Heart left ventricle (tissue), 16 donors: ENCODE data around the gene CERT1. TPM values are rescaled to one million over a fixed set of nuclear protein-coding genes. Genes with fewer than 3 reads are reported as not detected.

ENCODE experiments used
- ATAC-seq, 4 donors: fragments of 200-7000 bp; cut with Tn5 transposase; one replicate each; pipeline ENCODE4 v1.9.1; 2020 to 2022; ENCODE audit warnings: moderate library complexity in 4 of 4, mild to moderate bottlenecking in 3 of 4, moderate number of reproducible peaks in 1 of 4
- DNase-seq, 5 donors: peaks; one replicate each; pipeline ENCODE4 v3.0.0-alpha.2; 2020
- H3K27ac ChIP-seq, 12 donors: fragments of 200-600 bp; sonication (generic) in 4 of 12; one replicate each; pipeline versions ENCODE4 v1.5.0 to v1.8.0; 2016 to 2022; ENCODE audit warnings: mild to moderate bottlenecking in 2 of 12
- H3K27me3 ChIP-seq, 9 donors: fragments of 200-600 bp; sonication (generic) in 2 of 9; one replicate each; pipeline versions ENCODE4 v1.5.1 to v1.8.0; 2016 to 2022; ENCODE audit warnings: mild to moderate bottlenecking in 3 of 9
- H3K36me3 ChIP-seq, 9 donors: fragments of 200-600 bp; sonication (generic) in 2 of 9; one replicate each; pipeline versions ENCODE4 v1.5.0 to v1.8.0; 2018 to 2022; ENCODE audit warnings: mild to moderate bottlenecking in 2 of 9
- H3K4me1 ChIP-seq, 12 donors: fragments of 200-600 bp; sonication (generic) in 4 of 12; one replicate each; pipeline versions ENCODE4 v1.5.0 to v1.8.0; 2016 to 2022; ENCODE audit warnings: mild to moderate bottlenecking in 3 of 12
- H3K4me3 ChIP-seq, 12 donors: fragments of 200-600 bp; sonication (generic) in 4 of 12; one replicate each; pipeline versions ENCODE4 v1.5.0 to v1.8.0; 2017 to 2022; ENCODE audit warnings: mild to moderate bottlenecking in 9 of 12, moderate library complexity in 4 of 12
- H3K9me3 ChIP-seq, 12 donors: fragments of 200-600 bp; sonication (generic) in 4 of 12; one replicate each; pipeline versions ENCODE4 v1.5.0 to v1.8.0; 2016 to 2022; ENCODE audit warnings: mild to moderate bottlenecking in 1 of 12
- POLR2A ChIP-seq, 2 donors: fragments of 450-650 bp; IDR thresholded peaks; one replicate each; pipeline ENCODE4 v1.6.1; 2017; ENCODE audit warnings: antibody characterized with exemption in 2 of 2, mild to moderate bottlenecking in 2 of 2, moderate library complexity in 2 of 2
- WGBS, 4 donors: extraction: QIAGEN DNeasy Blood & Tissue Kit in 2 of 4; methylation state at CpG; one replicate each; pipeline versions ENCODE4 v1.1.5 to v1.1.7; 2013 to 2018; 5-methylcytosine and 5-hydroxymethylcytosine counted together
- intact Hi-C, 10 donors: fragments of 100-400 bp; cut with DNase I; formaldehyde crosslinking; loops; one replicate each; pipeline versions ENCODE4 v1.11.1 to v1.14.2; 2022
- polyA plus RNA-seq, 2 donors: library from polyadenylated mRNA; stranded (reverse); fragments of 200-250 nt; gene quantifications; one replicate each; pipeline ENCODE4 v1.2.3, GENCODE V29; 2013
- total RNA-seq, 9 donors: library from RNA; depleted of rRNA in 2 of 9; stranded (reverse); fragments of >200 nt in 2 of 9; fragmentation: NEBNext Ultra II Directional in 3 of 9; extraction: Animal tissue kit (Norgen Biotek cat#: 25700) in 3 of 9; gene quantifications; one replicate each; pipeline versions ENCODE4 v1.1.0 to v1.2.4, GENCODE V29; 2016 to 2023
- TF ChIP-seq, protein P1 (sequence below), 12 donors: fragments of 200-600 bp; sonication (generic) in 4 of 12; IDR thresholded peaks; one replicate each; pipeline versions ENCODE4 v1.5.0 to v1.8.0; 2018 to 2022; ENCODE audit warnings: antibody characterized with exemption in 12 of 12, mild to moderate bottlenecking in 5 of 12
- donor health status: ischemic (EF 13 %, LVEDD 7.1; RV severe dilation, severe dysfunction).
- donor health status: healthy with polysubstance abuse.
- donor health status: DM: no; HTN: yes; CAD: no.
- donor health status: DM: no; HTN: no; CAD: no.
- donor health status: ischemic (EF 25% LVEDD 6.9; RV normal size, moderate dysfunction).
- donor health status: ischemic (EF 25% LVEDD 5.7; RV mildly dilated, moderate dysfunction).
- donor health status: healthy.
- donor health status: DM: yes; HTN: yes; CAD: no.
- donor health status: ischemic (EF 35%, LVEDD 5.7; RV mildly dilated, moderate dysfunction).
- donor health status: nonischemic (EF 11% LVEDD 7.7; RV severe dilation, severe dysfunction).
- donor health status: DM: yes; HTN: yes; CAD: no.
- donor health status: PGD.
- donor health status: ischemic (EF 29% LVEDD 5.4; RV normal size, mild dysfunction).
- donor health status: nonischemic (EF 23%, LVEDD 6.1; RV moderate dilation, normal function).

CERT1 gene
- total and polyA plus RNA-seq, 11 donors, result 6.7 to 57.6 (median 27.3) TPM

DNA sequence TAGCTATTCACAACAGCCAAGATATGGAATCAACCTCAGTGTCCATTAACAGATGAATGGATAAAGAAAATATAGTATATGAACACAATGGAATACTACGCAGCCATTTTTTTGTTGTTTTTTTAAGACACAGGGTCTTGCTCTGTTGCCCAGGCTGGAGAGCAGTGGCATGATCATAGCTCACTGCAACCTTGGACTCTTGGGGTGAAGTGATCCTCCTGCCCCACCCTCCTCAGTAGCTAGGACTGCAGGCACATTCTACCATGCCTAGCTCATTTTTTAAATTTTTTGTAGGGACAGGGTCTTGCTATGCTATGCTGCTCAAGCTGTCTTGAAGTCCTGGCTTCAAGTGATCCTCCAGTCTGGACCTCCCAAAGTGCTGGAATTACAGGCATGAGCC is 38.5 kb downstream of the CERT1 start:
- ATAC-seq, result no peak

GRCh38 chr5:75471193-75471592 is 40.2 kb downstream of the CERT1 start:
- Histone ChIP-seq H3K27ac (no peak overlapping the region), H3K9me3 (peaks cover 0 to 47% (median 28%) of the 10 kb centered on the region in 12 donors), H3K27me3 (no peaks in the 10 kb centered on the region), H3K36me3 (peaks cover 0 to 4% (median 0%) of the 10 kb centered on the region in 9 donors), H3K4me1 (peaks cover 0 to 11% (median under 1%) of the 10 kb centered on the region in 12 donors), H3K4me3 (no peak overlapping the region)
- intact Hi-C loops, result no loop called here
- DNase-seq (no peak), ATAC-seq (no peak)
- WGBS, 4 donors, result 90 to 97% (median 94%) methylated on average over 2 of the region's 2 CpGs
- TF ChIP-seq POLR2A (IDR thresholded peaks at IDR 0.05), result no peak
- TF ChIP-seq, protein P1, sequence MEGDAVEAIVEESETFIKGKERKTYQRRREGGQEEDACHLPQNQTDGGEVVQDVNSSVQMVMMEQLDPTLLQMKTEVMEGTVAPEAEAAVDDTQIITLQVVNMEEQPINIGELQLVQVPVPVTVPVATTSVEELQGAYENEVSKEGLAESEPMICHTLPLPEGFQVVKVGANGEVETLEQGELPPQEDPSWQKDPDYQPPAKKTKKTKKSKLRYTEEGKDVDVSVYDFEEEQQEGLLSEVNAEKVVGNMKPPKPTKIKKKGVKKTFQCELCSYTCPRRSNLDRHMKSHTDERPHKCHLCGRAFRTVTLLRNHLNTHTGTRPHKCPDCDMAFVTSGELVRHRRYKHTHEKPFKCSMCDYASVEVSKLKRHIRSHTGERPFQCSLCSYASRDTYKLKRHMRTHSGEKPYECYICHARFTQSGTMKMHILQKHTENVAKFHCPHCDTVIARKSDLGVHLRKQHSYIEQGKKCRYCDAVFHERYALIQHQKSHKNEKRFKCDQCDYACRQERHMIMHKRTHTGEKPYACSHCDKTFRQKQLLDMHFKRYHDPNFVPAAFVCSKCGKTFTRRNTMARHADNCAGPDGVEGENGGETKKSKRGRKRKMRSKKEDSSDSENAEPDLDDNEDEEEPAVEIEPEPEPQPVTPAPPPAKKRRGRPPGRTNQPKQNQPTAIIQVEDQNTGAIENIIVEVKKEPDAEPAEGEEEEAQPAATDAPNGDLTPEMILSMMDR (IDR thresholded peaks at IDR 0.05), result no peak

More for the DNA sequence above, 38.5 kb downstream of the CERT1 start:
- intact Hi-C loops, result no loop called here
- Histone ChIP-seq H3K9me3 (peaks cover 0 to 40% (median 28%) of the 10 kb centered on the region in 12 donors), H3K27me3 (no peaks in the 10 kb centered on the region), H3K27ac (no peak overlapping the region), H3K36me3 (peaks cover 0 to 4% (median 0%) of the 10 kb centered on the region in 9 donors), H3K4me1 (peaks cover 0 to 13% (median 0%) of the 10 kb centered on the region in 12 donors), H3K4me3 (no peak overlapping the region)
- DNase-seq, result no peak
- TF ChIP-seq, protein P1 (IDR thresholded peaks at IDR 0.05), result no peak
- TF ChIP-seq POLR2A (IDR thresholded peaks at IDR 0.05), result no peak
- 90 to 100% (median 95%) methylated on average over 1 of the region's 1 CpG for WGBS, 4 donors

GRCh38 chr5:75469017-75469416 is 42.4 kb downstream of the CERT1 start:
- Histone ChIP-seq H3K36me3 (peaks cover 0 to 4% (median 0%) of the 10 kb centered on the region in 9 donors), H3K27me3 (no peaks in the 10 kb centered on the region), H3K9me3 (peaks cover 0 to 47% (median 28%) of the 10 kb centered on the region in 12 donors), H3K27ac (no peak overlapping the region), H3K4me1 (peaks cover 0 to 26% (median 18%) of the 10 kb centered on the region in 12 donors), H3K4me3 (no peak overlapping the region)
- intact Hi-C loops, result no loop called here
- ATAC-seq (no peak), DNase-seq (no peak)
- 94 to 99% (median 95%) methylated on average over 1 of the region's 1 CpG for WGBS, 4 donors
- TF ChIP-seq POLR2A (IDR thresholded peaks at IDR 0.05), result no peak
- TF ChIP-seq, protein P1 (IDR thresholded peaks at IDR 0.05), result no peak

DNA sequence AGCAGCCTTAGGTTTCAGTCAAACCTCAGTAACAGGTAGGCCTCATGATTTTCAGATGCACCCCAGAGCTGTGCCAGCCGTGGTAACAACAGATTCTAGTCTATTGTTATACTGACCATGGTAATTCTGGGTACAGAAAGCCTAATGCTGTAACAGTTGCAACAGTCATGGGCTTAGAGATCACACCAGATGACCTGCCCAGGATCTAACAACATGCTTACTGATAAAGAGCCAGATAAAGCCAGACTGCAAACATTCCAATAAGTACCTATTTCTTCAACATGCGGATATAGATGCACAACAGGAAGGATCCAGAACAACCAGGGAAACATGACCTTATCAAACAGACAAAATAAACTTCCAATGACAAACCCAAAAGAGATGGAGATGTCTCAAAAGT is 42.8 kb downstream of the CERT1 start:
- intact Hi-C loops, result no loop called here
- peaks cover 0 to 27% (median 19%) of the 10 kb centered on the region in 12 donors for H3K4me1 ChIP-seq
- no peak for DNase-seq
- H3K36me3 ChIP-seq, result peaks cover 0 to 4% (median 0%) of the 10 kb centered on the region in 9 donors
- H3K27me3 ChIP-seq, result no peaks in the 10 kb centered on the region
- no peak overlapping the region for H3K4me3 ChIP-seq
- TF ChIP-seq, protein P1 (IDR thresholded peaks at IDR 0.05), result no peak
- no peak for TF ChIP-seq POLR2A (IDR thresholded peaks at IDR 0.05)
- no peak overlapping the region for H3K27ac ChIP-seq
- peaks cover 0 to 47% (median 28%) of the 10 kb centered on the region in 12 donors for H3K9me3 ChIP-seq
- ATAC-seq, result no peak
- WGBS, 4 donors, result 93 to 99% (median 94%) methylated on average over 2 of the region's 2 CpGs
